Measurements from ENCODE around the gene GPR35. TPM values are rescaled to one million over a fixed set of nuclear protein-coding genes. Genes with fewer than 3 reads are reported as not detected.

GPR35 gene
- total RNA-seq, 1 donor from 2014 or later, result 0.82 TPM

- Histone ChIP-seq H3K36me3 (ENCODE audit: insufficient read depth, low read length) (no peaks in the 10 kb centered on the region), H3K4me1 (ENCODE audit: insufficient read depth, low read length) (no peaks in the 10 kb centered on the region), H3K79me2 (ENCODE audit: insufficient read depth, low read length) (no peaks in the 10 kb centered on the region), H3K27ac (ENCODE audit: low read depth, low read length) (no peak overlapping the region), H3K27me3 (ENCODE audit: insufficient read depth, low read length) (no peaks in the 10 kb centered on the region), H4K20me1 (ENCODE audit: insufficient read depth, low read length) (peaks cover 14% of the 10 kb centered on the region), H2AFZ (ENCODE audit: low read depth, low read length) (no peak overlapping the region), H3K4me3 (ENCODE audit: insufficient read depth, low read depth, low read length) (no peak overlapping the region), H3K9ac (ENCODE audit: low read length) (no peak overlapping the region), H3K9me3 (ENCODE audit: insufficient read depth, low read depth, low read length) (no peaks in the 10 kb centered on the region), H3K4me2 (ENCODE audit: low read length) (no peak overlapping the region)
- H3K27me3 Mint-ChIP-seq (ENCODE audit: low read depth, unreplicated experiment), result no peaks in the 10 kb centered on the region
- DNase-seq (ENCODE audit: low read depth) (no peak), FAIRE-seq (no peak)
- no peak overlapping the region for H3K27ac Mint-ChIP-seq (ENCODE audit: unreplicated experiment)
- H3K4me1 Mint-ChIP-seq (ENCODE audit: low read depth, unreplicated experiment), result no peaks in the 10 kb centered on the region
- H3K4me3 Mint-ChIP-seq (ENCODE audit: unreplicated experiment), result no peak overlapping the region
- H3K36me3 Mint-ChIP-seq (ENCODE audit: low read depth, unreplicated experiment), result peaks cover 12% of the 10 kb centered on the region
- no peaks in the 10 kb centered on the region for H3K9me3 Mint-ChIP-seq (ENCODE audit: unreplicated experiment)
- no peak for TF ChIP-seq EZH2 (IDR thresholded peaks at IDR 0.05; ENCODE audit: insufficient read depth, low read length)
- no peak for TF ChIP-seq CTCF (IDR thresholded peaks at IDR 0.05; ENCODE audit: insufficient read depth, low read depth, low read length)
Observed at GRCh38 chr2:240600451-240600961, 24.8 kb upstream of the GPR35 start.

GRCh38 chr2:240601061-240601830 is 24.0 kb upstream of the GPR35 start:
- Mint-ChIP-seq H3K27me3 (ENCODE audit: low read depth, unreplicated experiment) (no peaks in the 10 kb centered on the region), H3K36me3 (ENCODE audit: low read depth, unreplicated experiment) (peaks cover 10% of the 10 kb centered on the region), H3K4me1 (ENCODE audit: low read depth, unreplicated experiment) (no peaks in the 10 kb centered on the region), H3K27ac (ENCODE audit: unreplicated experiment) (no peak overlapping the region), H3K4me3 (ENCODE audit: unreplicated experiment) (no peak overlapping the region), H3K9me3 (ENCODE audit: unreplicated experiment) (no peaks in the 10 kb centered on the region)
- Histone ChIP-seq H3K4me1 (ENCODE audit: insufficient read depth, low read length) (no peaks in the 10 kb centered on the region), H3K4me2 (ENCODE audit: low read length) (no peak overlapping the region), H3K79me2 (ENCODE audit: insufficient read depth, low read length) (no peaks in the 10 kb centered on the region), H3K4me3 (ENCODE audit: insufficient read depth, low read depth, low read length) (no peak overlapping the region), H2AFZ (ENCODE audit: low read depth, low read length) (no peak overlapping the region), H3K27me3 (ENCODE audit: insufficient read depth, low read length) (no peaks in the 10 kb centered on the region), H3K9me3 (ENCODE audit: insufficient read depth, low read depth, low read length) (no peaks in the 10 kb centered on the region), H3K27ac (ENCODE audit: low read depth, low read length) (no peak overlapping the region), H3K9ac (ENCODE audit: low read length) (no peak overlapping the region), H3K36me3 (ENCODE audit: insufficient read depth, low read length) (no peaks in the 10 kb centered on the region), H4K20me1 (ENCODE audit: insufficient read depth, low read length) (peaks cover 7% of the 10 kb centered on the region)
- no peak for DNase-seq (ENCODE audit: low read depth)
- TF ChIP-seq CTCF (IDR thresholded peaks at IDR 0.05; ENCODE audit: insufficient read depth, low read depth, low read length), result no peak
- TF ChIP-seq EZH2 (IDR thresholded peaks at IDR 0.05; ENCODE audit: insufficient read depth, low read length), result no peak
- no peak for FAIRE-seq

- TF ChIP-seq CTCF (IDR thresholded peaks at IDR 0.05; ENCODE audit: insufficient read depth, low read depth, low read length) (no peak), EZH2 (IDR thresholded peaks at IDR 0.05; ENCODE audit: insufficient read depth, low read length) (no peak)
- peaks cover 4% of the 10 kb centered on the region for H4K20me1 ChIP-seq (ENCODE audit: insufficient read depth, low read length)
- no peak overlapping the region for H2AFZ ChIP-seq (ENCODE audit: low read depth, low read length)
- H3K4me1 ChIP-seq (ENCODE audit: insufficient read depth, low read length), result no peaks in the 10 kb centered on the region
- DNase-seq (ENCODE audit: low read depth) (no peak), FAIRE-seq (no peak)
- no peak overlapping the region for H3K9ac ChIP-seq (ENCODE audit: low read length)
- no peak overlapping the region for H3K4me3 Mint-ChIP-seq (ENCODE audit: unreplicated experiment)
- H3K79me2 ChIP-seq (ENCODE audit: insufficient read depth, low read length), result no peaks in the 10 kb centered on the region
- no peak overlapping the region for H3K4me2 ChIP-seq (ENCODE audit: low read length)
- H3K36me3 Mint-ChIP-seq (ENCODE audit: low read depth, unreplicated experiment), result peaks cover 10% of the 10 kb centered on the region
- no peaks in the 10 kb centered on the region for H3K27me3 ChIP-seq (ENCODE audit: insufficient read depth, low read length)
- H3K9me3 ChIP-seq (ENCODE audit: insufficient read depth, low read depth, low read length), result no peaks in the 10 kb centered on the region
- no peak overlapping the region for H3K4me3 ChIP-seq (ENCODE audit: insufficient read depth, low read depth, low read length)
- H3K4me1 Mint-ChIP-seq (ENCODE audit: low read depth, unreplicated experiment), result no peaks in the 10 kb centered on the region
- H3K36me3 ChIP-seq (ENCODE audit: insufficient read depth, low read length), result no peaks in the 10 kb centered on the region
- H3K27ac Mint-ChIP-seq (ENCODE audit: unreplicated experiment), result no peak overlapping the region
- H3K9me3 Mint-ChIP-seq (ENCODE audit: unreplicated experiment), result no peaks in the 10 kb centered on the region
- H3K27ac ChIP-seq (ENCODE audit: low read depth, low read length), result no peak overlapping the region
- H3K27me3 Mint-ChIP-seq (ENCODE audit: low read depth, unreplicated experiment), result peaks cover 3% of the 10 kb centered on the region
Observed at GRCh38 chr2:240601831-240602160, 23.5 kb upstream of the GPR35 start.
